Thyroid gland (tissue), 4 donors: ENCODE measurements around the gene LAMA2.

Source experiments
- POLR2A ChIP-seq, 2 donors: fragments of 450-650 bp; IDR thresholded peaks; one replicate each; pipeline ENCODE4 v1.6.1; 2017; ENCODE audit warnings: antibody characterized with exemption in 2 of 2, mild to moderate bottlenecking in 2 of 2, moderate library complexity in 1 of 2
- TF ChIP-seq, protein P1 (sequence below), 6 experiments: fragments of 200-600 bp in 3 of 6; fragments of 450-650 bp in 3 of 6; sonication (generic) in 3 of 6; IDR thresholded peaks; one replicate each; pipeline ENCODE4 v1.5.1; 2016 to 2019; ENCODE audit warnings: antibody characterized with exemption in 6 of 6, mild to moderate bottlenecking in 2 of 6, inconsistent platforms in 1 of 6, moderate library complexity in 1 of 6

DNA sequence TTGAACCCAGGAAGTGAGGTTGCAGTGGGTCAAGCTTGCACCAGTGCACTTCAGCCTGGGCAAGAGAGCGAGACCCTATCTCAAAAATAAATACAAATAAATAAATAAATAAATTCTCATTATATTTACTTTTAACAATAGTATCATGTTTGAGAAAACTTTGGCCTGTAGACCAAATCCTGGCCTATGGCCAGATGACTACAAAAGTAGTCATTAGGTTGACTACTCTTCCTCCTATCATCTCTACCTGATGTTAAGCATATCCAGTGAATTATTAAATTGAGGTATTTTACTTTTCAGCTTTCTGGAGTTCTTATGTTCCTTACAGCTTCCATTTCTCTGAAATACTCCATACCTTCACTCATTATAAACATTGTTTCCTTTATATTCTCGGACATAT lies 280.6 kb downstream of the LAMA2 start:
- TF ChIP-seq, protein P1, sequence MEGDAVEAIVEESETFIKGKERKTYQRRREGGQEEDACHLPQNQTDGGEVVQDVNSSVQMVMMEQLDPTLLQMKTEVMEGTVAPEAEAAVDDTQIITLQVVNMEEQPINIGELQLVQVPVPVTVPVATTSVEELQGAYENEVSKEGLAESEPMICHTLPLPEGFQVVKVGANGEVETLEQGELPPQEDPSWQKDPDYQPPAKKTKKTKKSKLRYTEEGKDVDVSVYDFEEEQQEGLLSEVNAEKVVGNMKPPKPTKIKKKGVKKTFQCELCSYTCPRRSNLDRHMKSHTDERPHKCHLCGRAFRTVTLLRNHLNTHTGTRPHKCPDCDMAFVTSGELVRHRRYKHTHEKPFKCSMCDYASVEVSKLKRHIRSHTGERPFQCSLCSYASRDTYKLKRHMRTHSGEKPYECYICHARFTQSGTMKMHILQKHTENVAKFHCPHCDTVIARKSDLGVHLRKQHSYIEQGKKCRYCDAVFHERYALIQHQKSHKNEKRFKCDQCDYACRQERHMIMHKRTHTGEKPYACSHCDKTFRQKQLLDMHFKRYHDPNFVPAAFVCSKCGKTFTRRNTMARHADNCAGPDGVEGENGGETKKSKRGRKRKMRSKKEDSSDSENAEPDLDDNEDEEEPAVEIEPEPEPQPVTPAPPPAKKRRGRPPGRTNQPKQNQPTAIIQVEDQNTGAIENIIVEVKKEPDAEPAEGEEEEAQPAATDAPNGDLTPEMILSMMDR (IDR thresholded peaks at IDR 0.05): no peak
- TF ChIP-seq POLR2A (IDR thresholded peaks at IDR 0.05): no peak
